Kidney epithelial cell (primary cell): ENCODE data around the gene MRPL21. TPM values are rescaled to one million over a fixed set of nuclear protein-coding genes. Genes with fewer than 3 reads are reported as not detected.
A peak's percentile ranks its signal among the peaks of the same experiment; 100 is the strongest.

ENCODE experiments used
- DNase-seq: peaks from one replicate; pipeline ENCODE4 v3.0.0-alpha.2; 2010; ENCODE audit warnings: low read depth
- H3K27me3 ChIP-seq: 2 replicates; pipeline ENCODE4 v1.6.0; 2011; ENCODE audit warnings: low read length; ENCODE audit not compliant: control insufficient read depth, insufficient read depth
- H3K36me3 ChIP-seq: 2 replicates; pipeline ENCODE4 v1.5.1; 2011; ENCODE audit warnings: low read length; ENCODE audit not compliant: control insufficient read depth, insufficient read depth
- H3K4me3 ChIP-seq: 2 replicates; pipeline ENCODE4 v1.5.1; 2011; ENCODE audit warnings: low read depth, mild to moderate bottlenecking, control low read depth, low read length
- total RNA-seq: library from RNA; depleted of rRNA; stranded (reverse); fragments of >200 nt; gene quantifications from 2 replicates; pipeline ENCODE4 v1.2.3, GENCODE V29; 2015
- TF ChIP-seq, protein P1 (sequence below): IDR thresholded peaks from 2 replicates; pipeline ENCODE4 v1.5.1; 2011; ENCODE audit warnings: mild to moderate bottlenecking, moderate library complexity, low read length, control low read depth, inconsistent platforms; ENCODE audit not compliant: insufficient read depth, poor library complexity, severe bottlenecking

MRPL21 gene
- total RNA-seq, 1 donor from 2014 or later: 84.3 TPM

- no peak overlapping the region for H3K4me3 ChIP-seq
- DNase-seq: no peak
- peaks cover 3% of the 10 kb centered on the region for H3K36me3 ChIP-seq
- no peaks in the 10 kb centered on the region for H3K27me3 ChIP-seq
- TF ChIP-seq, protein P1, sequence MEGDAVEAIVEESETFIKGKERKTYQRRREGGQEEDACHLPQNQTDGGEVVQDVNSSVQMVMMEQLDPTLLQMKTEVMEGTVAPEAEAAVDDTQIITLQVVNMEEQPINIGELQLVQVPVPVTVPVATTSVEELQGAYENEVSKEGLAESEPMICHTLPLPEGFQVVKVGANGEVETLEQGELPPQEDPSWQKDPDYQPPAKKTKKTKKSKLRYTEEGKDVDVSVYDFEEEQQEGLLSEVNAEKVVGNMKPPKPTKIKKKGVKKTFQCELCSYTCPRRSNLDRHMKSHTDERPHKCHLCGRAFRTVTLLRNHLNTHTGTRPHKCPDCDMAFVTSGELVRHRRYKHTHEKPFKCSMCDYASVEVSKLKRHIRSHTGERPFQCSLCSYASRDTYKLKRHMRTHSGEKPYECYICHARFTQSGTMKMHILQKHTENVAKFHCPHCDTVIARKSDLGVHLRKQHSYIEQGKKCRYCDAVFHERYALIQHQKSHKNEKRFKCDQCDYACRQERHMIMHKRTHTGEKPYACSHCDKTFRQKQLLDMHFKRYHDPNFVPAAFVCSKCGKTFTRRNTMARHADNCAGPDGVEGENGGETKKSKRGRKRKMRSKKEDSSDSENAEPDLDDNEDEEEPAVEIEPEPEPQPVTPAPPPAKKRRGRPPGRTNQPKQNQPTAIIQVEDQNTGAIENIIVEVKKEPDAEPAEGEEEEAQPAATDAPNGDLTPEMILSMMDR: no peak
These were observed 7.3 kb upstream of the MRPL21 start for GRCh38 chr11:68910965-68911364.

DNA sequence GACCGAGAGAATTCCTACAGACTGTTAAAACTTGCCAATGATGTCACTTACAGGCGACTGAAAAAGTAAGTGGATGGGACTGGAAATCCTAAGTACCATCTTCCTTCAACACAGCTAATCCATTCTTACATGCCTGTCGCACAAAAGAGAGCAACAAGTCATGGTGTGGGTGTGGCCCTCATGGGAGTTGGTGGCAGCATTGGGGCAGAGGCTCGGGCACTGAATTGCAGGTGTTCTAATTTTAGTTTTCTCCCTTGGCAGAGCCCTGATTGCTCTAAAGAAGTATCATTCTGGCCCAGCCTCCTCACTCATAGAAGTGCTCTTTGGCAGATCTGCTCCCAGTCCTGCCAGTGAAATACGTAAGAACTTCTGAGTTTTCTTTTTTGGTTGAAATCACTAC lies 4.6 kb upstream of the MRPL21 start:
- no peak for DNase-seq
- H3K27me3 ChIP-seq: no peaks in the 10 kb centered on the region
- TF ChIP-seq, protein P1: no peak

GRCh38 chr11:68905421-68906360 lies 2.1 kb upstream of the MRPL21 start:
- no peak overlapping the region for H3K4me3 ChIP-seq
- H3K27me3 ChIP-seq: no peaks in the 10 kb centered on the region
- no peak for DNase-seq
- peaks cover 3% of the 10 kb centered on the region for H3K36me3 ChIP-seq
- TF ChIP-seq, protein P1: no peak

More for the DNA sequence above, 4.6 kb upstream of the MRPL21 start:
- no peak overlapping the region for H3K4me3 ChIP-seq
- peaks cover 3% of the 10 kb centered on the region for H3K36me3 ChIP-seq

GRCh38 chr11:68904248-68904847 lies 716 bp upstream of the MRPL21 start:
- no peak for DNase-seq
- Histone ChIP-seq H3K27me3 (no peaks in the 10 kb centered on the region), H3K4me3 (peak overlapping the region; percentile 100), H3K36me3 (no peaks in the 10 kb centered on the region)
- TF ChIP-seq, protein P1: no peak

DNA sequence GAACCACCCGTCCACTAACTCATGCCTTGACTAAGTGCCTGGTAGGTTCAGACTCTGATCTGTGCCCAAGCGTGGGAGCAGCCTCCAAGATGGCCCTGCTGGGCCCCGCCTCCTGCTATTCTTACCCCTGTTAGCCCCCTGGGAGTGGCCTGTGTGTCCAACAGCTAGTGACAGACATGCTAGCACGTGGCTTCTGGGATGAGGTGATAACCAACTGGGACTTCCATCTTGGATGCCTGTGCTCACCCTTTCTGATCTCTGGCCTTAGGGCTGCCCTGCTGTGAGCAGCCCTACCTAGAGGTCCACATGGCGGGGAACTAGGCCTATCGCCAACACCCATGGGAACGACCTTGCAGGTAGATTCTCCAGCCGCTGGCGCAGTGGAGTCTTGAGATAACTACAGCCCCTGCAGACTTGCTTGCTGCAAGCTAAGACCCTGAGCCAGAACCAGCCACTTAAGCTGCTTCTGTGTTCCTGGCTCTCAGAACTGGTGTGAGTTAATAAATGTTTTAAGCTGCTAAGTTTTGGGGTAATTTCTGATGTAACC lies 2.7 kb downstream of the MRPL21 start:
- Histone ChIP-seq H3K4me3 (no peak overlapping the region), H3K27me3 (no peaks in the 10 kb centered on the region), H3K36me3 (no peaks in the 10 kb centered on the region)
- TF ChIP-seq, protein P1: no peak
- DNase-seq: no peak
